RWPE1 (cell line): Measurements from ENCODE around the gene MGA.

ENCODE experiments used
- CTCF ChIA-PET: fragments of 350-600 bp; sonication (Branson Sonifier 250); formaldehyde crosslinking; extraction: SDS; loops from one replicate; lab custom pipeline; 2021; lab: Yijun Ruan, JAX
- POLR2A ChIA-PET: fragments of 400-600 bp; formaldehyde crosslinking; extraction: SDS; loops from one replicate; lab custom pipeline; 2020; ENCODE audit warnings: antibody characterized with exemption; ENCODE audit not compliant: low non-redundant PET; lab: Yijun Ruan, JAX
- DNase-seq: peaks from one replicate; pipeline ENCODE4 v3.0.0; 2012; ENCODE audit warnings: low spot score
- H3K27ac ChIP-seq: fragments of 450-650 bp; 2 replicates; pipeline ENCODE4 v1.5.1; 2017
- TF ChIP-seq, protein P1 (sequence below): fragments of 450-650 bp; conservative IDR thresholded peaks from 2 replicates; pipeline ENCODE4 v1.5.1; 2017; ENCODE audit warnings: low read depth, mild to moderate bottlenecking

MGA gene

DNA sequence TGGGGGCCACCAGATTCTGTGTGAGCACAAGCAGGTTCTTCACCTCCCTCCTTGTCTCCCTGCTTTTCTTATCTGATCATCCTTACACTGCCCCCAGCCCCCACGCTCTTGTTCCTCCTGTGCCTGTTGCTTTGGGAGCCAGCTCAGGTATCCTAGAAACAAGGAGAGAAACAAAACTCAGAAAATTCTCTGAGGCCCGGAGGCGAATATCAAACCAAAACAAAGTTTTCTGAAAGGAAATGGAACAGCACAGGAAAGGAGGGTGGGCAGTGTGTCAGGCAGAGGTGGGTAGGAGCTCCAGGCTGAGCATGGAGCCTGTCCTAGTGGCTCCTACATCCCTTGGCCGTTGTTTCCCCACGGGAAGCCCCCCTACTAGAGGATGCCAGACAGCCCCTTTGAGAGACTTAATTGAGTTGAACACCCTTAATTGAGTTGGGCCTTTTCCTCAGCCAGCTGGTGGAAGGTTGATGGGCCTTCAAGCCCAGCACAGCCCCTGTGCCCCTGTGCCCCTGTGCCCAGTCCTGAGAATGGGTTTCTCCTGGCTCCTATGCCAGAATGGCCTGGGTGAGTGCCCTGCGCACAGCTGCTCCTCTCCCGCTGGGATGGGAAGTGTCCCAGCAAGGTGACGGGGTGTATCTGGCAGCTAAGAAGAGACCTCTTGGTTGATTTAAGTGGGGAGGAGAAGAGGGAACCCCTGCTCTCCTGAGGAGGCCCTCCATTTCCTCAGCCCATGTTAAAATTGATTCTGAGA, 144.9 kb downstream of the MGA start:
- H3K27ac ChIP-seq = peak overlapping the region; percentile 97
- peak; percentile 39 for DNase-seq
- CTCF ChIA-PET = interaction anchor here (0.7 to 1.2 kb wide), 2 partner anchors 31 to 148 kb away, joined by 3 to 7 read pairs; partner anchors contain the start of gene MAPKBP1
- POLR2A ChIA-PET = interaction anchor here (0.6 kb wide), 1 partner anchor 33 kb away, joined by 12 read pairs; no protein-coding TSS in a partner anchor
- TF ChIP-seq, protein P1, sequence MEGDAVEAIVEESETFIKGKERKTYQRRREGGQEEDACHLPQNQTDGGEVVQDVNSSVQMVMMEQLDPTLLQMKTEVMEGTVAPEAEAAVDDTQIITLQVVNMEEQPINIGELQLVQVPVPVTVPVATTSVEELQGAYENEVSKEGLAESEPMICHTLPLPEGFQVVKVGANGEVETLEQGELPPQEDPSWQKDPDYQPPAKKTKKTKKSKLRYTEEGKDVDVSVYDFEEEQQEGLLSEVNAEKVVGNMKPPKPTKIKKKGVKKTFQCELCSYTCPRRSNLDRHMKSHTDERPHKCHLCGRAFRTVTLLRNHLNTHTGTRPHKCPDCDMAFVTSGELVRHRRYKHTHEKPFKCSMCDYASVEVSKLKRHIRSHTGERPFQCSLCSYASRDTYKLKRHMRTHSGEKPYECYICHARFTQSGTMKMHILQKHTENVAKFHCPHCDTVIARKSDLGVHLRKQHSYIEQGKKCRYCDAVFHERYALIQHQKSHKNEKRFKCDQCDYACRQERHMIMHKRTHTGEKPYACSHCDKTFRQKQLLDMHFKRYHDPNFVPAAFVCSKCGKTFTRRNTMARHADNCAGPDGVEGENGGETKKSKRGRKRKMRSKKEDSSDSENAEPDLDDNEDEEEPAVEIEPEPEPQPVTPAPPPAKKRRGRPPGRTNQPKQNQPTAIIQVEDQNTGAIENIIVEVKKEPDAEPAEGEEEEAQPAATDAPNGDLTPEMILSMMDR = no peak

DNA sequence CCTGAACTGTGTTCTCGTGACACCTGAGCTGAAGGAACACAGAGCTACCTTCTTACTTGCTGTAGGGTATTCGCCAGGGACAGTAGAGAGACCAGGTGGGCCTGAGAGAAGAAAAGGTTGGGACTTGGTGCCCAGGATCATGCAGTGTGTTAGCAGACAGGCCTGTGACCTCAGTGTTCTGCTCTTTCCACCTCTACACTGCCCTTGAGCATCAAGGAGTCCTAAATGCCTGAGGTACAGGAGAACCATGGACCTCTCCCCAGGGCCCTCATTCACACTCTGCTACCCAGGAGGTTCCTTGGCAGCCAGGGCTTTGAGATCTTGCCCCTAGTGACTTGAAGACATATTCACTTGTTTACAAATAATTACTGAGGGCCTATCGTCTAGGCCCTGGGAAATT, 145.5 kb downstream of the MGA start:
- TF ChIP-seq, protein P1 = no peak
- DNase-seq = no peak
- POLR2A ChIA-PET = interaction anchor here (0.6 to 0.8 kb wide), 2 partner anchors 31 to 34 kb away, joined by 5 to 12 read pairs; partner anchors contain the start of gene MAPKBP1
- CTCF ChIA-PET = interaction anchor here (0.7 to 1.2 kb wide), 2 partner anchors 26 to 31 kb away, joined by 4 to 7 read pairs; partner anchors contain the start of gene MAPKBP1
- H3K27ac ChIP-seq = peak overlapping the region; percentile 97

DNA sequence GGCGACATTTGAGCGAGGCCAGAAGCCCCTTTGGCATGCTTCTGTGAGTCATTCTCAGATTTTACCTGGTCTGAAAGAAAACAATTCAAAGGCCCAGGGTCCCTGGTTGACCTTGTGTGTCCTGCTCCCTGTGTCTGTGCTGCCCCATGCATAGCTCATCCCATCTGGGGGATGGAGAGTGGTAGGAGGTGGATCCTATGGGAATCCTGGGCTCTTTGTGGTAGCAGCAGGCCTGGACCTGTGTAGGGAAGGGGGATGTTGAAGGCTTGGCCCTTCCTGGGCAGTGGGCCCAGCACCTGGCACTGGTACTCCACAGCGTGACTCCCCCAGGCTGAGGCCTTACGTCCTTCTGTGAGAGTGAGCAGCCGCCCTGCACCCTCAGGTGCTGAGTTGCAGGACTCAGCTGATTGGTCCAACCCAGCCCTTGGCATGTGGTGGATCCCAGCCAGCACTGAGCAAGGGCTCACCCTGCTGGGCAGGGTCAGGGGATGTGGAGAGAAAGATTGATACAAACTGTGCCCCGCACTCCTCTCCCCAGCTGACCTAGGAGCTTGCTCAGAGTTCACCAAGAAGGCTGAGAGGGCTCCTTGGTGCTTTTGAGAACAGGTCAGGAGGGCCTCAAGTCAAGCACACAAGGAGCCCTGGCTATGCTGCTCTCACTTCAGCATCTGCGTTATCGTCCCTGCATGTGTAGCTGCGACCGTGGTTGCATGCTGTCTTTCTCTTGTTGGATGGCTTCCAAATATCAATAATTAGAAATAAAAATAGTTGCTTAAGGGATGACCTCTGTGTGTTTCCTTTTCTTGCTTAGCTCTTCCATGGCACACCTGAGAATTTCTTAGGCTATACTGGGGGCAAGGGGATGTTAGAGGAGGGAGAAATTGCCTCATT, 146.3 kb downstream of the MGA start:
- ChIA-PET POLR2A (interaction anchor here (0.8 kb wide), 2 partner anchors 32 kb away, joined by 4 to 5 read pairs; partner anchors contain the start of gene MAPKBP1), CTCF (interaction anchor here (0.7 to 1.6 kb wide), 6 partner anchors 10 to 32 kb away, joined by 3 to 40 read pairs (median 4); partner anchors contain the start of gene MAPKBP1)
- DNase-seq = peak; percentile 98
- peak overlapping the region; percentile 97 for H3K27ac ChIP-seq
- TF ChIP-seq, protein P1 = no peak; the same call in 1 of the 2 replicates

DNA sequence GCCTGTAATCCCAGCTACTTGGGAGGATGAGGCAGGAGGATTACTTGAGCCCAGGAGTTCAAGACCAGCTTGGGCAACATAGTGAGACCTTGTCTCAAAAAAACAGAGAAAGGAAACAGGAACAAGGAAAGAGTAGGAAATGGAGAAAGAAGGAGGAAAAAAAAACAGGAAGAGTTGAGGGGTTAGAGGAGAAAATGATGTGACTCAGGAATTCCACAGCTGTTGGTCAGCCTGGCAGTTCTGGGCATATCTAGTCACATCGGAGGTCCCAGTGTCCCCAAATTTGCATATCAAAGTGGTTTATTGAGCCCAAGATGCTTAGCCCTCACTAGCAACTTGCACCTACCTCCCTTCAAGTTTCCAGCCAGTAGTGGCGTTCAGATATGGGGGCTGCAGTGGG, 148.9 kb downstream of the MGA start:
- POLR2A ChIA-PET = no interaction called here
- CTCF ChIA-PET = interaction anchor here (0.5 to 5.2 kb wide), 4 partner anchors 36 to 144 kb away, joined by 3 to 59 read pairs (median 3); partner anchors contain the start of gene MAPKBP1
- TF ChIP-seq, protein P1 = no peak

DNA sequence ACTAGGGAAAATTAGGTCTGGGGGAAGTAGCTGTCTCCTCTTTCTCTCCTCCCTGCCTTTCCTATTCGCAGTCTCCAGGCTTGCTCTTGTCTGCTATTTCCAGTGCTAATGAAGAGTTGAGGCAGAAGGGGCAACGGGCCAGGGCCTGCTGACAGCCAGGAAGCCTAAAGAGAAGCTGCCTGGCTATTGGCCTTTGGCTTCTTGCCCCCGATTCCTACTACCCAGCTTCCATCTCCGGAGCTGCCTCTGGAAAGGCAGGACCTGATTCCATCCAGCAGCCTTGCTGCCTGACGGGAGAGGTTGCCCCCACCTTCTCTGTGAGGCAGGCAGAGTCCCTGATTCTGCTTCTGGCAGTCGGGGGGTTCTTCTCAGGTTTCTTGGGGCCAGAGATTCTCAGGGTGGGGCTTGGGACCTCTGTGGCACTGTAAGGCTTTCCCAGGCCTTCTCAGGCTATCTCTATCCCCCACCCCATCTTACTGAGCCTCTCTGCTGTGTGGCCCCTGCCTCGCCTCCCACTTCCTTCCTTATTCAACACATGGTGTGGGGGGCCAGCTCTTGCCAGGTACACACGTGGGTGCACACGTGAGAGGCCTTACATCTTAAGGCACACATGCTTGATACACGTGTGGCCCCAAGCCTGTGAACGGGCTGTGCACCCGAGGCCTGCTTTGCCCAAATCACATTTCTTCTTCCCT, 149.5 kb downstream of the MGA start:
- CTCF ChIA-PET = interaction anchor here (0.5 to 5.2 kb wide), 3 partner anchors 37 to 1432 kb away, joined by 3 to 59 read pairs (median 7); partner anchors contain the start of gene MAPKBP1
- POLR2A ChIA-PET = no interaction called here

More for the DNA sequence above, 148.9 kb downstream of the MGA start:
- DNase-seq = no peak
- H3K27ac ChIP-seq = peak overlapping the region; percentile 64

More for the DNA sequence above, 149.5 kb downstream of the MGA start:
- peak overlapping the region; percentile 64 for H3K27ac ChIP-seq
- DNase-seq = no peak
- TF ChIP-seq, protein P1 = no peak
